Cerebellar nuclear complex (tissue), 1 donor: Measurements from ENCODE around the gene SEC31A.
"Not testable (repeated sequence)": the region's sequence is repeated elsewhere in the genome, so short reads cannot be mapped to it uniquely, and the experiment has no call there.

Experiments used
- DNase-seq, 2 experiments: peaks; one replicate each; lab custom pipeline; 2025; lab: John Stamatoyannopoulos, UW

SEC31A gene

GRCh38 chr4:82890901-82891706, at the start of gene SEC31A:
Gene SEC31A, minus strand, starts transcription at chr4:82891153. Its CDS starts 9,217 bp downstream, at chr4:82881936.
- peak; percentile 8 to 79 for DNase-seq

- no peak for DNase-seq
Measured at GRCh38 chr4:82939414-82939813, 48.5 kb upstream of the SEC31A start.

GRCh38 chr4:82934441-82934840, 43.5 kb upstream of the SEC31A start:
- no peak for DNase-seq

- DNase-seq: no peak
Measured at GRCh38 chr4:82930848-82931755, 40.1 kb upstream of the SEC31A start.

- no peak for DNase-seq
Measured at GRCh38 chr4:82921795-82922194, 30.8 kb upstream of the SEC31A start.

- DNase-seq: no peak
Measured at GRCh38 chr4:82919386-82919785, 28.4 kb upstream of the SEC31A start.

GRCh38 chr4:82918091-82918490, 27.1 kb upstream of the SEC31A start:
- no peak for DNase-seq

- not testable (repeated sequence) for DNase-seq
Measured at GRCh38 chr4:82913968-82914367, 23.0 kb upstream of the SEC31A start.

- no peak for DNase-seq
Measured at GRCh38 chr4:82913305-82913704, 22.4 kb upstream of the SEC31A start.

GRCh38 chr4:82909326-82909725, 18.4 kb upstream of the SEC31A start:
- DNase-seq: no peak

- no peak for DNase-seq
Measured at GRCh38 chr4:82906469-82906868, 15.5 kb upstream of the SEC31A start.

- no peak for DNase-seq
Measured at GRCh38 chr4:82905205-82905604, 14.3 kb upstream of the SEC31A start.

- DNase-seq: no peak
Measured at GRCh38 chr4:82903737-82904136, 12.8 kb upstream of the SEC31A start.

GRCh38 chr4:82901183-82901718, 10.3 kb upstream of the SEC31A start:
- no peak for DNase-seq

- DNase-seq: peak; percentile 97 to 98
Measured at GRCh38 chr4:82900411-82901182, 9.6 kb upstream of the SEC31A start, which contains the start of gene THAP9. Gene THAP9, plus strand, starts transcription at chr4:82900735. Its CDS starts 68 bp downstream, at chr4:82900803.

- DNase-seq: no peak
Measured at GRCh38 chr4:82900066-82900410, 9.1 kb upstream of the SEC31A start.

GRCh38 chr4:82899374-82900065, 8.6 kb upstream of the SEC31A start:
- no peak for DNase-seq

GRCh38 chr4:82898322-82899243, 7.6 kb upstream of the SEC31A start:
- no peak for DNase-seq

- no peak for DNase-seq
Measured at GRCh38 chr4:82896755-82897154, 5.8 kb upstream of the SEC31A start.

GRCh38 chr4:82893942-82894341, 3.0 kb upstream of the SEC31A start:
- DNase-seq: no peak
